Activated CD4-positive, alpha-beta T cell treated with anti-CD3 and anti-CD28 coated beads for 4 hours (primary cell): ENCODE measurements around the gene COA3.
A peak's percentile ranks its signal among the peaks of the same experiment; 100 is the strongest.

Experiments used
- DNase-seq, 2 donors: peaks; one replicate each; pipeline ENCODE4 v3.0.0-alpha.2; 2020

Gene COA3

DNA sequence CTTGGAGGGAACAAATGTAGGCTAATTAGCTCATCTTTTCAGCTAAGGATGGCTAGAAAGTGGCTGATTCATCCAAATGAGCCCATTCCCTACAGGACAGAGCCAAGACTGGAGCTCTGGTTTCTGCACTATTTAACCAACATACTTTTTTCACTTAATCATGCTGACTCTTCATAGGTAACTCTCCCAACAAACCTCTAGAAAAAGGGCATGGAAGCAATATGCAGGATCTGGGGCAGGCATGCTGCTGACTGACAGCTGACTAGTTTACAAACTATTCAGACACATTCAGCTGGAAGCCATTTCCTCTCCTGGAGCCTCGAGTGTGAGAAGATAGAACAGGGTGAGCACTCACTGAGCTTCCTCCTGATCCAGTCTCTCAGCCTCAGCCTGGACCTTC lies 19.4 kb upstream of the COA3 start:
- no peak for DNase-seq

DNA sequence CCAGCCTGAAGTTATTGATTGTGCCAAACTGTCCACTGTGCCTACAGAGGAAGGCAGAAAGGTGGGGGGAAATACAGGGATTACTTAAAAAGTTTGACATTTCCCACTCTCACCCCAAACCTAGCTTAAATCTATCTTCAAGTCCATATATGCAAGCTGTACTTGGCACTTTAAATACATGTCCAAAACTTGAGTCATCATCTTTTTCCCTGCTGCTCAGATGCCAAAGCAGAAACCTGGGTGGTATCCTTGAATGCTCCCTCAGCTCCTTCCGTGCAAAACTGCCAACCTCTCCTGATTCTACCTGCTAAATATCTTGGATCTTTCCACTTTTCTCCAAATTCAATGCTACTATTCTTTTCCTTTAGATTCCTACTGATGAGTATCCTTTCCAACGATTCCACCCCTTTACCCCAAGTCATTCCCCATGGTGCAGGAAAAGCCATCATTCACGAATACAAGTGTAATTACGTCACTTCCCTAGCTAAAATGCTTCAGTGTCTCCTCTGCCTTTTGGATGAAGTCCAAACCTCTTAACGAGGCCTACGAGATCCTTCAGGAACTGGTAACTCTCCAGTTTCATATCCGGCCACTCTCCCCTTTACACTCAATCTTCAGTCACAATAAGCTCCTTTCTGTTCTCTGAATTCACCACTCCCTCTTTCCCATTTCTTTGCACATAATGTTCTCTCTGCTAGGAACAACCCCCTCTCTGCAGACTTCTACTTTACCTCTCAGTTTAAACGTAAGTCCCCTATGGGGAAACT lies 16.3 kb upstream of the COA3 start:
- no peak for DNase-seq

GRCh38 chr17:42809250-42809649 lies 10.7 kb upstream of the COA3 start:
- DNase-seq, result no peak

- DNase-seq, result no peak
These were observed 7.7 kb upstream of the COA3 start for GRCh38 chr17:42806249-42806648.

GRCh38 chr17:42804918-42805367 lies 6.4 kb upstream of the COA3 start:
- no peak for DNase-seq

DNA sequence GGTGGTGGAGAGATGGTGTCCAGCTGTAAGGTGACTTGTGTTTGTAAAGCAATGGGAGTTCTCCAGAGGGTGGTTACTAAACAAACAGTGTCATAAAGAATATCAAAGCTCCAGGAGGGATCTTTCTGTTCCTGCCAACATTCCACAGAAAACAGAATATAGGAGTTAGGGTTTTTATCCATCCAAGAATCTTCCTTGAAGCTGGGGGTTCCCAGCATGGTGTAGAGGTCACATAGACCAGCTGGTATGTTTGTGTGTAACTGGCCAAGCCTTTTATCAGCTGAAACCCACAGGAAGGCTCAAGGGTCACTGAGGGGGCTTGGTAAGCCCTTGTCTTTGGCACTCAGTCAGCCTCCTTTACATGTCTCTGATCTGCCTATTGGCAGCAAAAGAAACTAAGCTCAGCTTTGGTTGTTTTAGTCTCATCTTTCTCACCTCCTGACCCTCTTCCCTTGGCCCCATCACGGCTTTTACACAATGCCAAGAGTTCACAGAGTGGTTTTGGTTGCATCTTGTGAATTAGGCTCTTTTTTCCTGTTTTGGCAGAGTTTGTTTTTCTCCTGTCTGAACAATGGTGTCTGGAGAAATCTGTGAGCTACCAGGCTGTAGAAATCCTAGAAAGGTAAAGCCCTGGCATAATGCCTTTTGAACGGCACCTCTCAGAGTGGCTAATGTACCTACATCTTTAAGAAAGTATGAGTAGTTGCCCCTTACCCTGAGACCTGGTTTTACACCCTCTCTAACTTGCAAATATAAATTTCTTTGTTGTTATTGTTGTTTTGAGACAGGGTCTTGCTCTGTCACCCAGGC lies 4.8 kb upstream of the COA3 start:
- DNase-seq, result no peak

- DNase-seq, result no peak
These were observed 507 bp downstream of the COA3 start for GRCh38 chr17:42798011-42798382.

DNA sequence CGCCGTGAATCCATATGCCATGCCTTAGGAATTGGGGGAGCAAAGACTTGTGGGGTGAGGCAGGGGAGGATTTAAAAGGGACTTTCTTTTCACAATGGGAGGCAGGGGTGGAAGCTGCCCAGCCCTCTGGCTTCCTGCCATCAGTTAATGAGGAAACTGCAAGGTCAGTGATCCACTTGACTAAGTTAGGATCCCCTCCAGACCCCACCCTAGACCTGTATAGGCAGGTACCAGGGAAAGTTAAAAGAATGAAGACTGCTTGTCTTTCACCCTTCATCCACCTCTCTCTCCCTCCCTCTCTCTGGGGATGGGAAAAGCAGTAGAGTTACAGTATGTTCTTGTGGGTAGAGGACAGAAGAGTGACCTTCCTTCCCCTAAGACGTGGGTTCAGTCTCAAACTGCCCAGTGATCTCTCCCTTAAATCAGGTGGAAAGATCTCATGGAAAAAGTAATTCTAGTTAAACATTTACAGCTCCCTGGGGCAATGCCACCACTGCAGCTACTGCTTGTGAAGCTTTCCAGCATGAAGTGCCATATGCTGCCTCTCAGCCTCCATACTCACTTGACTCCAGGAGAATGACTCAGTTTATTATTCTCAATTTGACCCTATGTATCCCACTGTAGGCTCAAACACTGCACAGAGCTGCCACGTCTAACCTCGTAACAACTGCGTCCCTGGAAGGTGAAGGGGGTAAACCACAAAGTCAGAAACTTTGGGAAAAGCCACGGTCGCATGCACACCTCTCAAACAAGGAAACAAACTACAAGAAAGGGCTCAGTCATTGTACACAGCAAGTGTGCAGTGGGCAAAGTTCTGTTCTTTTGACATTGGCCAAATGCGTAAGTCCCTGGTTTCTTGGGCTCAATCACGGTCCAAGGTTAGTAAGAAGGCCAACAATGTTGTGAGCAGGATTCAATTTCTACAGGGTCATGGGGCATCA lies 1.2 kb downstream of the COA3 start:
- no peak for DNase-seq

GRCh38 chr17:42796066-42796758 lies 2.3 kb downstream of the COA3 start:
- DNase-seq, result no peak

GRCh38 chr17:42795465-42795864 lies 3.0 kb downstream of the COA3 start:
- DNase-seq, result no peak

- DNase-seq, result no peak
These were observed 3.4 kb downstream of the COA3 start for GRCh38 chr17:42795061-42795460.

DNA sequence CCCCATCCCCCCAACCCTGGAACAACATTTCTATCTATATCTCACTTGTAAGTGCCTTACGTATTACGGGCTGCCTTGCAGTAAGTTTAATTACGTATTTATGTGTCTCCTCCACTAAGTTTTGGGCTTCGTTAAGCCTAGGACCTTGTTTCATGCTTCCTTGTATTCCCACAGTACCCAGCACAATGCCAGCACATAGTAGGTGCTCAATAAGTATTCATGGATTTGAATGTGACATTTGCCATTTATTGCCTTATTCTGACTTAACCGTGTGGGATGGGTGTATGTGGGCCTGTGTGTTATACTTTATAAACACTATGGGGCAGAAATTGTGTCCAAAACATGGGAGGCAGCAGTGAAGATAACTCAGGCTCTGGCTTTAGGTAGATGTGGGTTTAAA lies 6.0 kb downstream of the COA3 start:
- DNase-seq, result no peak

- no peak for DNase-seq
These were observed 6.6 kb downstream of the COA3 start for GRCh38 chr17:42791948-42792347.

GRCh38 chr17:42787266-42787665 lies 11.2 kb downstream of the COA3 start:
- no peak for DNase-seq

GRCh38 chr17:42784811-42785592 lies 13.5 kb downstream of the COA3 start:
- peak; percentile 22 to 37 for DNase-seq

DNA sequence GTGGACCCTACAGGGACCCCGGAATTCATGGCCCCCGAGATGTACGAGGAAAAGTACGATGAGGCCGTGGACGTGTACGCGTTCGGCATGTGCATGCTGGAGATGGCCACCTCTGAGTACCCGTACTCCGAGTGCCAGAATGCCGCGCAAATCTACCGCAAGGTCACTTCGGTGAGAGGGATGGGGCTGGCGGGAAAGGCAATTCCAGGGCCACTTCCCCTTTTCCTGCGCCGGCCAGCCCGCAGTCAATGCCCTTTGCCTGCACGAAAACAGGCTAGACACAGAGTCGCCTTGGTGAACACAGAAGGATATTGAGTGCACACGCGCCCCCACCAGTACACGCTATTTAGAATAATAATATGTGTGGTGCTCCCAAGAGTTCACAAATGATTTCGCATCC lies 14.1 kb downstream of the COA3 start:
- DNase-seq, result no peak

DNA sequence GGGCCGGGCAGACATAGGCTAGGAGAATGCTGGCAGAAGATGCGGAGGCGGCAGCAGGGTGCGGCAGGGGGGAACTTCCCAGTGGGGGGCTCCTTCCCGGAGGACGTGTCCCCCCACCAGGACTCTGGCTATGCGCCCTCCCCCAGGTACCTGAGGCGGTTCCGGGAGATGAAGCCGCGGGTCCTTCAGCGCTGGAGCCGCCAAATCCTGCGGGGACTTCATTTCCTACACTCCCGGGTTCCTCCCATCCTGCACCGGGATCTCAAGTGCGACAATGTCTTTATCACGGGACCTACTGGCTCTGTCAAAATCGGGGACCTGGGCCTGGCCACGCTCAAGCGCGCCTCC lies 14.7 kb downstream of the COA3 start:
- no peak for DNase-seq

- no peak for DNase-seq
These were observed 15.3 kb downstream of the COA3 start for GRCh38 chr17:42783062-42783790.

DNA sequence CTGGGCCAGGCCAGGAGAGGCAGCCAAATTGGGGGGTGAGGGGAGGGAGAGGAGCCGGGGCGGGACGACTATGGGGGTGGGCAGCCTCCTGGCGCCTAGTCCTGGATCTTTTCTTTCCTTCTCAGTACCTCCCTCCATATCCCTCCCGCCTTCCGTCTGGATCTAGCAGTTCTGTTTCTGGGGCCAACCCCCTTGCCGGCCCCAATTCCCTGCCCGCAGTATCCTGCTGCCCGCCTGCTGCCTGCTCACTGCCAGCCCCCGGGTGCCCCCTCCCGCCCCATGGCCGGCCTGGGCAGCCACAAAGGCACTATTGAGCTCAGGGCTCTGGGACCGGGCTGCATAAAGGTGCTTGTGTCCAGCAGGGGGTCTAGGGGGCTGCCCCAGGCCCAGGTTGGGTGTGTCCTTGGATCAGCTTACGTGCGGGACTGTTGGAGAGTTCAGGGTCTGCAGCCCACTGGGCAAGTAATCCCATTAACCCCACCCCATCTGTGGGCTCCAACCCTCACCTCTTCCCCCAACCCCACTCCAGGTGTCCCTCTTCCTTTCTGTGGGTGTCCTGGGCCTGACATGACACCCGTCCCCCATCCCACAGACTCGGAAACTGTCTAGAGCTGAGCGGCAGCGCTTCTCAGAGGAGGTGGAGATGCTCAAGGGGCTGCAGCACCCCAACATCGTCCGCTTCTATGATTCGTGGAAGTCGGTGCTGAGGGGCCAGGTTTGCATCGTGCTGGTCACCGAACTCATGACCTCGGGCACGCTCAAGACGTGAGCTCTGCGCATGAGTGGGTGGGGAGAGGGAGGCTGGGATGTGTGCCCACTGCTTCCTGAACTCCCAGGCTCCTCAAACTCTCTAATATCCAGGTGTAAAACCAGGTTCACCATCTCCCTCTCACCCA lies 16.1 kb downstream of the COA3 start:
- no peak for DNase-seq

DNA sequence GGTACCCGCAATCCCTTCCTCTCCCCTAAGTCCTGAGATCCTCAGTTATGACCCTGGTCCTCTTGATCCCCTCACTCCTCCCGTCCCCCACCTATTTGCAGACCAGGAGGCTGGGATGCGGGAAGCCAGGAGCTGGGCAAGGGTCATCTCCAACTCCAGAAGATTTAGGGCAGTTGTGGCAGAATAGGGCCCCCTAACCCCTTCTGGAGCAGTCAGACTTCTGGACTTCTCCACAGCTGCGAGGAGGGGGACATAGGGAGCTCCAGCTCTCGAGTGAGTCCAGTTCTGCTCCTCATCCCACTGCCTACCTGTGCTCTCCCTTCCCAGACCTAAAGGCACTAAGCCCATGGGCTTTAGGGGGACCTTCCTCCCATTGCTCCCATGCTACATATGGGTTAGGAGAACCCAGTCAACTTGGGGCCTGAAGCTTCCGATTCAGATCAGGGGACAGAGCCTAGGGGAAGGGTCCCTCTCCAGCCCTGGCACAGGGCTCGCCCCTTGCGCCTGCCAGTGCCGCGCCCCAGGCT lies 16.8 kb downstream of the COA3 start:
- no peak for DNase-seq
